SK-N-SH (cell line): ENCODE results near the gene SLC25A17. TPM values are rescaled to one million over a fixed set of nuclear protein-coding genes. Genes with fewer than 3 reads are reported as not detected.
"Not testable (repeated sequence)": the region's sequence is repeated elsewhere in the genome, so short reads cannot be mapped to it uniquely, and the experiment has no call there.

ENCODE experiments used
- CTCF ChIA-PET: fragments of 300-600, 350-600 bp; formaldehyde crosslinking; extraction: SDS; loops from one replicate; lab custom pipeline; 2021; lab: Yijun Ruan, JAX
- POLR2A ChIA-PET: fragments of 350-600 bp; sonication (Branson Sonifier 250); formaldehyde crosslinking; extraction: SDS; loops from one replicate; lab custom pipeline; 2020; ENCODE audit warnings: antibody characterized with exemption, inconsistent platforms; lab: Yijun Ruan, JAX
- DNase-seq: peaks from one replicate; pipeline ENCODE4 v3.0.0; 2012
- H2AFZ ChIP-seq: fragments of 200-600 bp; sonication (generic); 2 replicates; pipeline ENCODE4 v1.8.1; 2016; ENCODE audit warnings: antibody characterized with exemption, mild to moderate bottlenecking, low read depth
- H3F3A ChIP-seq: fragments of 200-600 bp; sonication (generic); replicated peaks from 2 replicates; pipeline ENCODE3; 2016; ENCODE audit warnings: antibody characterized with exemption, mild to moderate bottlenecking; ENCODE audit not compliant: insufficient read depth
- H3K27ac ChIP-seq, 2 experiments: fragments of 200-500 bp in 1 of 2; fragments of 200-600 bp in 1 of 2; sonication (Bioruptor generic) in 1 of 2; sonication (generic), shearing (Covaris generic) in 1 of 2; 2 replicates each; pipeline versions ENCODE4 v1.5.1 to v1.6.1; 2014 to 2016; ENCODE audit warnings: low read depth in 2 of 2, inconsistent platforms in 1 of 2, low read length in 1 of 2, mild to moderate bottlenecking in 1 of 2, mixed read lengths in 1 of 2
- H3K27me3 ChIP-seq: fragments of 200-600 bp; sonication (generic), shearing (Covaris generic); 2 replicates; pipeline ENCODE4 v1.6.1; 2016; ENCODE audit warnings: mixed run types; ENCODE audit not compliant: insufficient read depth
- H3K36me3 ChIP-seq, 2 experiments: fragments of 200-500 bp in 1 of 2; fragments of 200-600 bp in 1 of 2; sonication (Bioruptor generic) in 1 of 2; sonication (generic) in 1 of 2; replicated peaks in 1 of 2; 2 replicates each; pipeline versions ENCODE3 to v1.5.1; 2014 to 2016; ENCODE audit warnings: low read length in 1 of 2, mild to moderate bottlenecking in 1 of 2; ENCODE audit not compliant: insufficient read depth in 2 of 2, control insufficient read depth in 1 of 2
- H3K4me1 ChIP-seq, 2 experiments: fragments of 200-500 bp in 1 of 2; fragments of 200-600 bp in 1 of 2; sonication (Bioruptor generic) in 1 of 2; sonication (generic), shearing (Covaris generic) in 1 of 2; 2 replicates each; pipeline versions ENCODE4 v1.5.1 to v1.6.1; 2014 to 2016; ENCODE audit warnings: low read depth in 1 of 2, low read length in 1 of 2, mixed run types in 1 of 2; ENCODE audit not compliant: insufficient read depth in 2 of 2, control insufficient read depth in 1 of 2
- H3K4me2 ChIP-seq: fragments of 200-600 bp; sonication (generic), shearing (Covaris generic); 2 replicates; pipeline ENCODE4 v1.6.1; 2017; ENCODE audit warnings: mixed run types
- H3K4me3 ChIP-seq, 2 experiments: fragments of 200-500 bp in 1 of 2; fragments of 200-600 bp in 1 of 2; sonication (Bioruptor generic) in 1 of 2; sonication (generic), shearing (Covaris generic) in 1 of 2; 2 replicates each; pipeline versions ENCODE4 v1.5.1 to v1.8.1; 2014 to 2016; ENCODE audit warnings: low read depth in 2 of 2, inconsistent platforms in 1 of 2, low read length in 1 of 2, mild to moderate bottlenecking in 1 of 2, mixed read lengths in 1 of 2, moderate library complexity in 1 of 2
- H3K79me2 ChIP-seq: fragments of 200-600 bp; sonication (generic); 2 replicates; pipeline ENCODE4 v1.8.1; 2017; ENCODE audit warnings: mild to moderate bottlenecking; ENCODE audit not compliant: insufficient read depth
- H3K9ac ChIP-seq: fragments of 200-600 bp; sonication (generic); 2 replicates; pipeline ENCODE4 v1.6.1; 2017; ENCODE audit warnings: mixed run types
- H3K9me2 ChIP-seq: fragments of 200-600 bp; sonication (generic); 2 replicates; pipeline ENCODE4 v1.6.1; 2017; ENCODE audit warnings: mixed run types
- H3K9me3 ChIP-seq: fragments of 200-600 bp; sonication (generic); 2 replicates; pipeline ENCODE4 v1.6.1; 2017; ENCODE audit warnings: mixed run types, mild to moderate bottlenecking, moderate library complexity
- H4K20me1 ChIP-seq: fragments of 200-600 bp; sonication (generic); 2 replicates; pipeline ENCODE4 v1.6.1; 2017; ENCODE audit warnings: mild to moderate bottlenecking, mixed run types; ENCODE audit not compliant: insufficient read depth
- CTCF ChIP-seq: fragments of 200-600 bp; sonication (generic); IDR thresholded peaks from 2 replicates; pipeline ENCODE4 v1.6.1; 2017; ENCODE audit warnings: antibody characterized with exemption, mild to moderate bottlenecking, moderate library complexity
- ELF1 ChIP-seq: IDR thresholded peaks from 2 replicates; pipeline ENCODE4 v1.4.0; 2012
- FOSL2 ChIP-seq: IDR thresholded peaks from 2 replicates; pipeline ENCODE4 v1.4.0; 2012; ENCODE audit warnings: low read depth, mild to moderate bottlenecking, moderate library complexity, borderline replicate concordance
- FOXJ3 ChIP-seq: sonication (generic); formaldehyde crosslinking; IDR thresholded peaks from 2 replicates; pipeline ENCODE4 v1.5.1; 2020; ENCODE audit warnings: mild to moderate bottlenecking, missing genetic modification reagents
- FOXM1 ChIP-seq: IDR thresholded peaks from 2 replicates; pipeline ENCODE4 v1.4.0; 2012; ENCODE audit warnings: low read depth, mild to moderate bottlenecking
- GATA2 ChIP-seq: sonication (generic); formaldehyde crosslinking; IDR thresholded peaks from 2 replicates; pipeline ENCODE4 v1.5.0; 2020; ENCODE audit warnings: mild to moderate bottlenecking, missing genetic modification reagents
- JUND ChIP-seq: IDR thresholded peaks from 2 replicates; pipeline ENCODE4 v1.4.0; 2012
- MXI1 ChIP-seq: IDR thresholded peaks from 2 replicates; pipeline ENCODE4 v1.6.1; 2012; ENCODE audit warnings: mild to moderate bottlenecking, low read depth, low read length, improper control_type of control experiment
- REST ChIP-seq: IDR thresholded peaks from 2 replicates; pipeline ENCODE4 v1.6.1; 2012; ENCODE audit warnings: mild to moderate bottlenecking, low read depth, low read length, moderate library complexity
- RFX5 ChIP-seq: IDR thresholded peaks from 2 replicates; pipeline ENCODE4 v1.6.1; 2012; ENCODE audit warnings: mild to moderate bottlenecking, improper control_type of control experiment, low read length
- RXRA ChIP-seq: IDR thresholded peaks from 2 replicates; pipeline ENCODE4 v1.4.0; 2012; ENCODE audit warnings: low read depth, mild to moderate bottlenecking, borderline replicate concordance
- TCF12 ChIP-seq: IDR thresholded peaks from 2 replicates; pipeline ENCODE4 v1.4.0; 2012
- USF2 ChIP-seq: fragments of 150-350 bp; IDR thresholded peaks from 2 replicates; pipeline ENCODE4 v1.6.1; 2017; ENCODE audit warnings: antibody characterized with exemption, low read length, low read depth, borderline replicate concordance
- ZBTB33 ChIP-seq: IDR thresholded peaks from 2 replicates; pipeline ENCODE4 v1.4.0; 2012; ENCODE audit warnings: low read depth, borderline replicate concordance
- WGBS: methylation state at CpG from one replicate; pipeline ENCODE4 v1.1.6; 2017; ENCODE audit warnings: low lambda C conversion rate; 5-methylcytosine and 5-hydroxymethylcytosine counted together
- polyA plus RNA-seq, 3 experiments: library from polyadenylated mRNA; depleted of rRNA; stranded (reverse); fragments of >200 nt; gene quantifications; 2 replicates each; pipeline ENCODE4 v1.2.3, GENCODE V29; 2012

The SLC25A17 gene
- polyA plus RNA-seq, 1 of the 3 experiments (the other 2 are of a cell fraction): 11.1 TPM

GRCh38 chr22:40759294-40759840 lies 59.8 kb downstream of the SLC25A17 start (continued):
- TF ChIP-seq ZBTB33: no peak

- H3K79me2 ChIP-seq, DNase-seq, H3K36me3 ChIP-seq, H3K9ac ChIP-seq, POLR2A ChIA-PET, H3K27ac ChIP-seq, H3K4me1 ChIP-seq, H2AFZ ChIP-seq, H3K4me3 ChIP-seq, H3K27me3 ChIP-seq, H4K20me1 ChIP-seq, H3K9me2 ChIP-seq, H3F3A ChIP-seq, H3K4me2 ChIP-seq, H3K9me3 ChIP-seq: not testable (repeated sequence)
- 93% methylated on average over 12 of the region's 13 CpGs for WGBS
- CTCF ChIA-PET: interaction anchor here (1.5 to 3.8 kb wide), 6 partner anchors 8 to 89 kb away, joined by 3 to 41 read pairs (median 4); partner anchors contain the start of gene MCHR1
Observed at GRCh38 chr22:40758851-40759250, 60.3 kb downstream of the SLC25A17 start.

GRCh38 chr22:40758390-40758789 lies 60.8 kb downstream of the SLC25A17 start:
- no peak for TF ChIP-seq GATA2 (CRISPR knock-in tag)
- no peak for TF ChIP-seq CTCF
- TF ChIP-seq ELF1: no peak
- no peak for TF ChIP-seq FOXM1
- no peak for TF ChIP-seq REST
- TF ChIP-seq RXRA: no peak
- no peak for TF ChIP-seq TCF12
- TF ChIP-seq JUND: no peak
- TF ChIP-seq FOSL2: no peak
- no peak for TF ChIP-seq USF2
- no peak for TF ChIP-seq MXI1
- TF ChIP-seq ZBTB33: no peak
- TF ChIP-seq FOXJ3 (CRISPR knock-in tag): no peak
- no peak for TF ChIP-seq RFX5
- TF ChIP-seq, all 33 proteins: peak for 0
- no peak overlapping the region for H3K4me3 ChIP-seq
- H3K9ac ChIP-seq: no peak overlapping the region
- ChIA-PET CTCF (interaction anchor here (3.8 kb wide), 1 partner anchor 74 kb away, joined by 41 read pairs; no protein-coding TSS in a partner anchor), POLR2A (no interaction called here)
- H3K27ac ChIP-seq: no peak overlapping the region
- H4K20me1 ChIP-seq: no peaks in the 10 kb centered on the region
- no peaks in the 10 kb centered on the region for H3K9me2 ChIP-seq
- H3F3A ChIP-seq: no peaks in the 10 kb centered on the region
- H3K79me2 ChIP-seq: no peaks in the 10 kb centered on the region
- no peaks in the 10 kb centered on the region for H3K4me1 ChIP-seq
- H3K36me3 ChIP-seq: no peaks in the 10 kb centered on the region
- no peak for DNase-seq
- no peak overlapping the region for H2AFZ ChIP-seq
- no peaks in the 10 kb centered on the region for H3K27me3 ChIP-seq
- 86% methylated on average over 3 of the region's 3 CpGs for WGBS
- H3K9me3 ChIP-seq: no peaks in the 10 kb centered on the region
- no peak overlapping the region for H3K4me2 ChIP-seq
